ENCODE data around the gene ADAR.
A peak's percentile ranks its signal among the peaks of the same experiment; 100 is the strongest.

ADAR gene

DNA sequence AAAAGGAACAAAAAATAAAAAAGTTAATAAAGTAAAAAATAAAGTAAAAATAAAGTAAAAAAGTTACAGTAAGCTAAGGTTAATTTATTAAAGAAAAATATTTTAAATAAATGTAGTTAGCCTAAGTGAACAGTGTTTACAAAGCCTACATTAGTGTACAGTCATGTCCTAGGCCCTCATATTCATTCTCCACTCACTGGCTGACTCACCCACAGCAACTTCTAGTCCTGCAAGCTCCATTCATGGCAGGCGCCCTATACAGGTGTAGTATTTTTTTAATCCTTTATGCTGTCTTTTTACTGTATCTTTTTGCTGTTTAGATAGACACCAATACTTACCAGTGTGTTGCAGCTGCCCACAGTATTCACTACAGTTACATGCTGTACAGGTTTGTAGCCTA is 12.4 kb downstream of the ADAR start:
- H4K8ac ChIP-seq (ENCODE audit: low read length): no peak overlapping the region
- H2AFZ ChIP-seq (ENCODE audit: low read depth, low read length): no peak overlapping the region
- H2AK5ac ChIP-seq (ENCODE audit: low read length, severe bottlenecking): no peak overlapping the region
- no peak overlapping the region for H3K4me2 ChIP-seq (ENCODE audit: low read length, poor library complexity, severe bottlenecking)
- peak overlapping the region; percentile 15 for H3K9ac ChIP-seq (ENCODE audit: low read length)
- no peak overlapping the region for H3K4ac ChIP-seq (ENCODE audit: low read depth in 1 of 2, low read length in 2 of 2)
- H2BK12ac ChIP-seq (ENCODE audit: low read length in 2 of 2): no peak overlapping the region
- no peak overlapping the region for H3K23ac ChIP-seq (ENCODE audit: low read length in 2 of 2)
- H3K4me1 ChIP-seq (ENCODE audit: control insufficient read depth, insufficient read depth, low read depth, low read length): peaks cover 6% of the 10 kb centered on the region
- H4K91ac ChIP-seq (ENCODE audit: low read length): no peak overlapping the region
- H3K36me3 ChIP-seq (ENCODE audit: control insufficient read depth in 1 of 2, insufficient read depth in 2 of 2, low read depth in 1 of 2, low read length in 2 of 2): peaks cover 55 to 93% of the 10 kb centered on the region in 2 experiments
- no peak overlapping the region for H2BK5ac ChIP-seq (ENCODE audit: low read depth, low read length, poor library complexity, severe bottlenecking)
- H3K9me3 ChIP-seq (ENCODE audit: control insufficient read depth, low read length): no peaks in the 10 kb centered on the region
- H2BK15ac ChIP-seq (ENCODE audit: low read depth, poor library complexity, severe bottlenecking): no peak overlapping the region
- DNase-seq: peak; percentile 45
- H3K27me3 ChIP-seq (ENCODE audit: control insufficient read depth in 1 of 2, insufficient read depth in 1 of 2, low read length in 2 of 2): no peaks in the 10 kb centered on the region
- WGBS: no CpG with 5 or more reads among the region's 1 CpG
- no peak overlapping the region for H2BK120ac ChIP-seq (ENCODE audit: low read depth, low read length)
- H3K27ac ChIP-seq (ENCODE audit: low read length, poor library complexity, severe bottlenecking): no peak overlapping the region
- no peak overlapping the region for H3K14ac ChIP-seq (ENCODE audit: low read length in 2 of 2)
- no peak overlapping the region for H3K4me3 ChIP-seq (ENCODE audit: insufficient read depth in 1 of 2, low read depth in 1 of 2, low read length in 2 of 2)
- peaks cover 40% of the 10 kb centered on the region for H3K79me1 ChIP-seq (replicated peaks; ENCODE audit: low read length, poor library complexity, severe bottlenecking)
- no peak overlapping the region for H3K18ac ChIP-seq (ENCODE audit: low read depth in 1 of 2, low read length in 2 of 2)

DNA sequence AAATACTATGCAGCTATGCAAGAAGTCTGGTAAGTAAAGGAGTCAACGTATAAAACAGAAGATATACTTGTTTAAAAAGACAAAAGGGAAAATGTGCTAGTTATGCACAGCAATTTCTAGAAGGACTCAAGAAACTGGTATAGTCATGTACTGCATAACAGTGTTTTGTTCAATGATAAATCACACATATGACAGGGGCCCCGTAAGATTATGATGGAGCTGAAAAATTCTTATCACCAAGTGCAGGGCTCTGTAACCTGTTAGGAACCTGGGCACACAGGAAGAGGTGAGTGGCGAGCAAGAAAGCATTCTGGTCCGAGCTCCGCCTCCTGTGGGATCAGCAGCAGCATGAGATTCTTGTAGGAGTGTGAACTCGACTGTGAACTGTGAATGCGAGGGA is 13.2 kb downstream of the ADAR start:
- Histone ChIP-seq H3K23ac (ENCODE audit: low read length in 2 of 2) (no peak overlapping the region), H2AK5ac (ENCODE audit: low read length, severe bottlenecking) (no peak overlapping the region), H3K4me1 (ENCODE audit: control insufficient read depth, insufficient read depth, low read depth, low read length) (peaks cover 3% of the 10 kb centered on the region), H3K9me3 (ENCODE audit: control insufficient read depth, low read length) (no peaks in the 10 kb centered on the region), H2BK12ac (ENCODE audit: low read length in 2 of 2) (no peak overlapping the region), H3K4ac (ENCODE audit: low read depth in 1 of 2, low read length in 2 of 2) (no peak overlapping the region), H4K91ac (ENCODE audit: low read length) (no peak overlapping the region), H3K27ac (ENCODE audit: low read length, poor library complexity, severe bottlenecking) (no peak overlapping the region), H4K8ac (ENCODE audit: low read length) (no peak overlapping the region), H2BK15ac (ENCODE audit: low read depth, poor library complexity, severe bottlenecking) (no peak overlapping the region), H3K14ac (ENCODE audit: low read length in 2 of 2) (no peak overlapping the region), H2BK120ac (ENCODE audit: low read depth, low read length) (no peak overlapping the region), H3K79me1 (replicated peaks; ENCODE audit: low read length, poor library complexity, severe bottlenecking) (peaks cover 43% of the 10 kb centered on the region), H3K36me3 (ENCODE audit: control insufficient read depth in 1 of 2, insufficient read depth in 2 of 2, low read depth in 1 of 2, low read length in 2 of 2) (peaks cover 57 to 98% of the 10 kb centered on the region in 2 experiments), H3K27me3 (ENCODE audit: control insufficient read depth in 1 of 2, insufficient read depth in 1 of 2, low read length in 2 of 2) (no peaks in the 10 kb centered on the region), H3K9ac (ENCODE audit: low read length) (no peak overlapping the region), H2AFZ (ENCODE audit: low read depth, low read length) (no peak overlapping the region), H2BK5ac (ENCODE audit: low read depth, low read length, poor library complexity, severe bottlenecking) (no peak overlapping the region), H3K18ac (ENCODE audit: low read depth in 1 of 2, low read length in 2 of 2) (no peak overlapping the region), H3K4me3 (ENCODE audit: insufficient read depth in 1 of 2, low read depth in 1 of 2, low read length in 2 of 2) (no peak overlapping the region), H3K4me2 (ENCODE audit: low read length, poor library complexity, severe bottlenecking) (no peak overlapping the region)
- no peak for DNase-seq
- WGBS: 97% methylated on average over 3 of the region's 7 CpGs

DNA sequence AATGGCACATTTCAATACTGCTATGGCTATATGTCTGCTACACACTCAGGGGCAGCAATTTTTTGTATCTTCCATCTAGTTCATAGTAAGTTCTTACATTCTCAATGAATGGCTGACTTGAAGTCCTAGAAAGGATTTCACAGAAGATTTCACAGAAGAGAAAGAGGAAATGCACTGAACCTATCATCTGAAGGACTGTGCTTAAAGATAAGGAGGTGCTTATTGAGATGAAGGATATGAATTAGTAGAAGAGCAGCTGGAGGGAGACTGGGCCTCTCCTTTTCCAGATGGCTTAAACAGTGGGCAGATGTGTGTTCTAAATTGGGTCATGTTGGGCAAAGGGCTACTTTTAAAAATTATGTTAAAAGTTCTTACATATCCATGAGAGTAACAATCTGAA is 14.6 kb downstream of the ADAR start:
- Histone ChIP-seq H2BK120ac (ENCODE audit: low read depth, low read length) (no peak overlapping the region), H2BK5ac (ENCODE audit: low read depth, low read length, poor library complexity, severe bottlenecking) (no peak overlapping the region), H2AK5ac (ENCODE audit: low read length, severe bottlenecking) (no peak overlapping the region), H3K79me1 (replicated peaks; ENCODE audit: low read length, poor library complexity, severe bottlenecking) (peaks cover 49% of the 10 kb centered on the region), H3K4me2 (ENCODE audit: low read length, poor library complexity, severe bottlenecking) (no peak overlapping the region), H3K4me3 (ENCODE audit: insufficient read depth in 1 of 2, low read depth in 1 of 2, low read length in 2 of 2) (no peak overlapping the region), H3K4ac (ENCODE audit: low read depth in 1 of 2, low read length in 2 of 2) (no peak overlapping the region), H3K9me3 (ENCODE audit: control insufficient read depth, low read length) (no peaks in the 10 kb centered on the region), H3K27ac (ENCODE audit: low read length, poor library complexity, severe bottlenecking) (no peak overlapping the region), H3K4me1 (ENCODE audit: control insufficient read depth, insufficient read depth, low read depth, low read length) (no peaks in the 10 kb centered on the region), H3K27me3 (ENCODE audit: control insufficient read depth in 1 of 2, insufficient read depth in 1 of 2, low read length in 2 of 2) (no peaks in the 10 kb centered on the region), H4K8ac (ENCODE audit: low read length) (no peak overlapping the region), H2AFZ (ENCODE audit: low read depth, low read length) (no peak overlapping the region), H3K9ac (ENCODE audit: low read length) (no peak overlapping the region), H3K36me3 (ENCODE audit: control insufficient read depth in 1 of 2, insufficient read depth in 2 of 2, low read depth in 1 of 2, low read length in 2 of 2) (peaks cover 66 to 100% of the 10 kb centered on the region in 2 experiments), H2BK12ac (ENCODE audit: low read length in 2 of 2) (no peak overlapping the region), H3K23ac (ENCODE audit: low read length in 2 of 2) (no peak overlapping the region), H2BK15ac (ENCODE audit: low read depth, poor library complexity, severe bottlenecking) (no peak overlapping the region), H3K14ac (ENCODE audit: low read length in 2 of 2) (no peak overlapping the region), H3K18ac (ENCODE audit: low read depth in 1 of 2, low read length in 2 of 2) (no peak overlapping the region), H4K91ac (ENCODE audit: low read length) (no peak overlapping the region)
- DNase-seq: no peak

DNA sequence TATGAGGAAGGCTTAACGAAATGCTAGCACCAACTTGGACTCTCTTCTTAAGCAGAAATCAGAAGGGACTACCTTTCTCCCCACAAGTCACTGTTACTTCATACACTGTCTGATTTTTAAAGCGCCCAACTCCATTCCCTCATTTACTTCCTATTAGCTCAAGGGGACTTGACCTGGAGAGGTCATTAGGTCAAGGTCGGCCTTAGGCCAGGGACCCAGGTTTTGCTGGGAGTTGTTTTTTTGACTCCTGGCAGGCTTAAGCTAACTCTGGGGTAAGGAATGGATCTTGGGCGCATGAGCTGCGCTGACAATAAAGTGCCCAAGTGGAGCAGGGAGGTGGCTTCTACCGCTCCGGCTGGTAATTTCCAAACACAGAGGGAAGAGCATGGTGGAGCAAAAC is 16.8 kb downstream of the ADAR start:
- Histone ChIP-seq H3K4ac (ENCODE audit: low read depth in 1 of 2, low read length in 2 of 2) (no peak overlapping the region), H4K91ac (ENCODE audit: low read length) (no peak overlapping the region), H3K9me3 (ENCODE audit: control insufficient read depth, low read length) (no peaks in the 10 kb centered on the region), H3K36me3 (ENCODE audit: control insufficient read depth in 1 of 2, insufficient read depth in 2 of 2, low read depth in 1 of 2, low read length in 2 of 2) (peaks cover 63 to 100% of the 10 kb centered on the region in 2 experiments), H3K4me2 (ENCODE audit: low read length, poor library complexity, severe bottlenecking) (no peak overlapping the region), H3K14ac (ENCODE audit: low read length in 2 of 2) (no peak overlapping the region), H3K9ac (ENCODE audit: low read length) (no peak overlapping the region), H2BK5ac (ENCODE audit: low read depth, low read length, poor library complexity, severe bottlenecking) (no peak overlapping the region), H3K4me3 (ENCODE audit: insufficient read depth in 1 of 2, low read depth in 1 of 2, low read length in 2 of 2) (no peak overlapping the region), H3K4me1 (ENCODE audit: control insufficient read depth, insufficient read depth, low read depth, low read length) (no peaks in the 10 kb centered on the region), H2AFZ (ENCODE audit: low read depth, low read length) (no peak overlapping the region), H3K23ac (ENCODE audit: low read length in 2 of 2) (no peak overlapping the region), H4K8ac (ENCODE audit: low read length) (no peak overlapping the region), H3K18ac (ENCODE audit: low read depth in 1 of 2, low read length in 2 of 2) (no peak overlapping the region), H3K27me3 (ENCODE audit: control insufficient read depth in 1 of 2, insufficient read depth in 1 of 2, low read length in 2 of 2) (no peaks in the 10 kb centered on the region), H2BK120ac (ENCODE audit: low read depth, low read length) (no peak overlapping the region), H2AK5ac (ENCODE audit: low read length, severe bottlenecking) (no peak overlapping the region), H2BK12ac (ENCODE audit: low read length in 2 of 2) (no peak overlapping the region), H3K27ac (ENCODE audit: low read length, poor library complexity, severe bottlenecking) (no peak overlapping the region), H3K79me1 (replicated peaks; ENCODE audit: low read length, poor library complexity, severe bottlenecking) (peaks cover 49% of the 10 kb centered on the region), H2BK15ac (ENCODE audit: low read depth, poor library complexity, severe bottlenecking) (no peak overlapping the region)
- WGBS: 97% methylated on average over 7 of the region's 7 CpGs
- DNase-seq: no peak
